Esophagus squamous epithelium (tissue), 5 donors: ENCODE results near the gene TEC. TPM values are rescaled to one million over a fixed set of nuclear protein-coding genes. Genes with fewer than 3 reads are reported as not detected.
"Not testable (repeated sequence)": the region's sequence is repeated elsewhere in the genome, so short reads cannot be mapped to it uniquely, and the experiment has no call there.

Experiments
- DNase-seq: peaks from one replicate; lab custom pipeline; 2025; lab: John Stamatoyannopoulos, UW
- H3K27ac ChIP-seq, 4 donors: fragments of 200-600 bp; sonication (generic); one replicate each; pipeline ENCODE4 v1.5.1; 2016 to 2019; ENCODE audit warnings: mild to moderate bottlenecking in 1 of 4
- H3K27me3 ChIP-seq, 4 donors: fragments of 200-600 bp; sonication (generic); 1 replicate in 3 of 4; 2 replicates in 1 of 4; pipeline versions ENCODE4 v1.5.1 to v1.6.0; 2017 to 2021; ENCODE audit warnings: antibody characterized with exemption in 1 of 4
- H3K36me3 ChIP-seq, 3 donors: fragments of 200-600 bp; sonication (generic); one replicate each; pipeline ENCODE4 v1.5.1; 2016 to 2019
- H3K4me1 ChIP-seq, 3 donors: fragments of 200-600 bp; sonication (generic); one replicate each; pipeline ENCODE4 v1.5.1; 2017 to 2019
- H3K4me3 ChIP-seq, 4 donors: fragments of 200-600 bp; sonication (generic); 1 replicate in 3 of 4; 2 replicates in 1 of 4; pipeline ENCODE4 v1.5.1; 2016 to 2019; ENCODE audit warnings: mild to moderate bottlenecking in 2 of 4, moderate library complexity in 1 of 4
- H3K9me3 ChIP-seq, 3 donors: fragments of 200-600 bp; sonication (generic); one replicate each; pipeline ENCODE4 v1.5.1; 2016 to 2019
- CTCF ChIP-seq, 6 experiments: fragments of 450-650 bp in 4 of 6; fragments of 200-600 bp in 2 of 6; sonication (generic) in 2 of 6; IDR thresholded peaks; one replicate each; pipeline ENCODE4 v1.5.1; 2016 to 2019; ENCODE audit warnings: antibody characterized with exemption in 6 of 6, mild to moderate bottlenecking in 4 of 6, moderate library complexity in 4 of 6
- POLR2A ChIP-seq, 4 donors: fragments of 450-650 bp; IDR thresholded peaks; one replicate each; pipeline ENCODE4 v1.6.1; 2017; ENCODE audit warnings: antibody characterized with exemption in 4 of 4, mild to moderate bottlenecking in 4 of 4, moderate library complexity in 3 of 4
- WGBS, 2 donors: methylation state at CpG; one replicate each; pipeline ENCODE4 v1.1.5; 2018; 5-methylcytosine and 5-hydroxymethylcytosine counted together
- intact Hi-C: fragments of 100-400 bp; cut with DNase I; formaldehyde crosslinking; loops from one replicate; pipeline ENCODE4 v1.15.0; 2022
- total RNA-seq, 4 donors: library from RNA; depleted of rRNA; stranded (reverse); fragments of >200 nt; gene quantifications; one replicate each; pipeline ENCODE4 v1.1.0, GENCODE V29; 2016
- donor health status: DM: yes; HTN: yes; CAD: no.

TEC gene
- total RNA-seq, 4 donors from 2014 or later, result 3.8 to 8.6 (median 7.2) TPM

- peaks cover 0 to 15% (median 3%) of the 10 kb centered on the region in 3 donors for H3K4me1 ChIP-seq
- no peaks in the 10 kb centered on the region for H3K9me3 ChIP-seq
- no peak overlapping the region for H3K4me3 ChIP-seq
- intact Hi-C loops, result no loop called here
- H3K27ac ChIP-seq, result peak overlapping the region in 2 of 4 donors; percentile 10 to 37
- no peaks in the 10 kb centered on the region for H3K27me3 ChIP-seq
- DNase-seq, result no peak
- no peaks in the 10 kb centered on the region for H3K36me3 ChIP-seq
- WGBS, 2 donors, result 76 to 82% methylated on average over 5 of the region's 5 CpGs
- TF ChIP-seq CTCF (IDR thresholded peaks at IDR 0.05) (no peak), POLR2A (IDR thresholded peaks at IDR 0.05) (no peak)
Observed at GRCh38 chr4:48224606-48225005, 45.0 kb downstream of the TEC start.

GRCh38 chr4:48223633-48224295, 45.9 kb downstream of the TEC start:
- intact Hi-C loops, result no loop called here
- no peaks in the 10 kb centered on the region for H3K36me3 ChIP-seq
- DNase-seq, result no peak
- TF ChIP-seq CTCF (IDR thresholded peaks at IDR 0.05) (no peak), POLR2A (IDR thresholded peaks at IDR 0.05) (no peak)
- peak overlapping the region; percentile 16 to 56 (median 40) for H3K27ac ChIP-seq
- no peaks in the 10 kb centered on the region for H3K27me3 ChIP-seq
- H3K9me3 ChIP-seq, result no peaks in the 10 kb centered on the region
- 28 to 64% methylated on average over 3 of the region's 3 CpGs for WGBS, 2 donors
- H3K4me1 ChIP-seq, result peaks cover 0 to 15% (median 3%) of the 10 kb centered on the region in 3 donors
- H3K4me3 ChIP-seq, result no peak overlapping the region

DNA sequence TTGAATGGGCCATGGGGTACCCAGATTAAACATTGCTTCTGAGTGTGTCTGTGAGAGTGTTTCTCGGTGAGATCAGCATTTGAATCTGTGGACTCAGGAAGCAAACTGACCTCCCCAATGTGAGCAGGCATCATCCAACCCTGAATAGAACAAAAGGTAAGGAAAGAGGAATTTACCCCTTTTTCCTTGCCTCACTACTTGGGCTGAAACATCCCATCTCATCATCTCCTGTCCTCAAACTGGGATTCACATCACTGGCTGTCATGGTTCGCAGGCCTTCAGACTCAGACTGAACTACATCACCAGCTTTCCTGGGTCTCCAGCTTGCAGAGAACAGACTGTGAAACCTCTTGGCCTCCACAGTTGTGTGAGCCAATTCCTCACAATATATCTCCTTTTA, 47.1 kb downstream of the TEC start:
- H3K27me3 ChIP-seq, result no peaks in the 10 kb centered on the region
- TF ChIP-seq POLR2A (IDR thresholded peaks at IDR 0.05) (no peak), CTCF (IDR thresholded peaks at IDR 0.05) (no peak)
- no peak overlapping the region for H3K27ac ChIP-seq
- 83 to 91% methylated on average over 2 of the region's 2 CpGs for WGBS, 2 donors
- no peaks in the 10 kb centered on the region for H3K36me3 ChIP-seq
- DNase-seq, result no peak
- no peak overlapping the region for H3K4me3 ChIP-seq
- no peaks in the 10 kb centered on the region for H3K9me3 ChIP-seq
- intact Hi-C loops, result no loop called here
- peaks cover 0 to 15% (median 3%) of the 10 kb centered on the region in 3 donors for H3K4me1 ChIP-seq

GRCh38 chr4:48219430-48219829, 50.2 kb downstream of the TEC start:
- WGBS, 2 donors, result 75 to 81% methylated on average over 8 of the region's 8 CpGs
- H3K9me3 ChIP-seq, H3K4me3 ChIP-seq, H3K36me3 ChIP-seq, H3K27me3 ChIP-seq, intact Hi-C loops, H3K27ac ChIP-seq, DNase-seq: not testable (repeated sequence)
- H3K4me1 ChIP-seq, result peaks cover 0 to 13% (median 3%) of the 10 kb centered on the region in 3 donors

DNA sequence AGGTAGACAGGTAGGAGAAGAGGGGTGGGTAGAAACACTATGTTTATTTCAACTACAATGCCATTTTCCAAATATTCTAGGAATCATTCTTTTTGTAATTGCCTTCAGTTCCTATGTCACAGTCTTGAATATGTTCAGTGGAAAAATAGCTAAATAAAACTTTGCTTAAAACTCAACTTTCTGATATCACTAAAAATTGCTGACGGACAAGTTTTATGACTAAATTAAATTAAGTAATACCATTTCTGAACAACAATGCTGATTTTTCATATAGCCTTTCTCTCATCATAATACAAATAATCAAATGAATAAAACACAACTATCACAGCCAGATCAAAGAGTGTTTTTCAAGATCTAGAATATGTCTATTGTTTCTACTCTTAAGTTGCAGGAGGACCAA, 53.1 kb downstream of the TEC start:
- intact Hi-C loops, result no loop called here
- Histone ChIP-seq H3K4me1 (no peaks in the 10 kb centered on the region), H3K9me3 (no peaks in the 10 kb centered on the region), H3K27me3 (no peaks in the 10 kb centered on the region), H3K36me3 (no peaks in the 10 kb centered on the region), H3K27ac (no peak overlapping the region), H3K4me3 (no peak overlapping the region)
- DNase-seq, result no peak
- 50 to 94% methylated on average over 1 of the region's 1 CpG for WGBS, 2 donors
- TF ChIP-seq CTCF (IDR thresholded peaks at IDR 0.05) (no peak), POLR2A (IDR thresholded peaks at IDR 0.05) (no peak)
